ENCODE results near the gene MICALL1. TPM values are rescaled to one million over a fixed set of nuclear protein-coding genes. Genes with fewer than 3 reads are reported as not detected.
A peak's percentile ranks its signal among the peaks of the same experiment; 100 is the strongest.

Gene MICALL1
- polyA plus RNA-seq, 1 experiment: 12.1 TPM

DNA sequence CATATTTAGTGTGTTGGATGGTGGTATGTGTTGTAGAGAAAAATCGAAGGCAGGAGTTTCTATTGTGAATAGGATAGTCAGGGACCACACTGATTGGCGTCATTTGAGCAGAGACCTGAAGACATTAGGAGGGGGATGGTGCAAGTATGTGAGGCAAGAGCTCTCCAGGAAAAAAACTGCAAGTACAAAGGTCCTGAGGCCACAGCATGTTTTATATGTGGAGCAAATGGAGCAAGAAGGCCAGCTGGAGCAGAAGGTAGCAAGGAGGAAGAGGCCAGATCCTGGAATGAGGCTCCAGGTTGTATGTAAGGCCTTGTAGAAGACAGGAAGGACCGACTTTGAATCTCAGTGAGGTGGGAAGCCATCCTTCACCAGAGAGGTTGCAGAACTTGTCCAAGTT lies 14.2 kb upstream of the MICALL1 start:
- POLR2A ChIA-PET: no interaction called here

DNA sequence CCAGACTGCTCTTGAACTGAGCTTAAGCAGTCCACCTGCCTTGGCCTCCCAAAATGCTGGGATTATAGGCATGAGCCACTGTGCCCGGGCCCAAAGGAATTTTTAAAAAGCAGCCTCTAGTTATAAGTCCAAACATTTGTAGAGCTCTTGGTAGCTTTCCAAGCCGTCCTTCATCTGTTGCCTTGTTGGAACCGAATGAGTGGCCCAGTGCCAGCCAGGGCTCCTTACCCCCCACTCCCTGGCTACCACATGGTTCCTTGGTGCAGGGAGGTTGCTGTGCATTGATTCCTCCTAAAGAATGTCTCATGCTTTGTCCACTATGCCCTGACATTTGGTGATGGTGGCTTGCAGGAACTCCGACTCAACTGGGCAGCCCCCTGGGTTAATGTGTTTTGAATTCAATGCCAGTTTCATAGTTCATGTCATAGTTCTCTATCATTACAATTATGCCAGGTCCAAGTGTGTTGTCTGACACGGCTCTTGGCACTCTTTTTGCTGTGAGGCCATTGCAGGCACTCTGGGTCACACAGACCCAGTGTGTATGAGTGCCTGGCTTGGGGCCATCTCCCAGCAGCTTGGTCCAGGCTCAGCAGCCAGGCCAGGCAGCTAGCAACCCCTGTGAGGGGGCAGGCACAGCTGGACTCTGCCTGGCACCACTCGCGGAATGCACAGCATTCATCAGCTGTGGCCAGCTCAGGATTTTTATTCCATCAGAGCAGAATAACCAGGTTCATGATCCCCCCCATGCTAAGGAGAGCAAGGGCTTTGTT lies 13.3 kb upstream of the MICALL1 start:
- TF ChIP-seq, protein P1, sequence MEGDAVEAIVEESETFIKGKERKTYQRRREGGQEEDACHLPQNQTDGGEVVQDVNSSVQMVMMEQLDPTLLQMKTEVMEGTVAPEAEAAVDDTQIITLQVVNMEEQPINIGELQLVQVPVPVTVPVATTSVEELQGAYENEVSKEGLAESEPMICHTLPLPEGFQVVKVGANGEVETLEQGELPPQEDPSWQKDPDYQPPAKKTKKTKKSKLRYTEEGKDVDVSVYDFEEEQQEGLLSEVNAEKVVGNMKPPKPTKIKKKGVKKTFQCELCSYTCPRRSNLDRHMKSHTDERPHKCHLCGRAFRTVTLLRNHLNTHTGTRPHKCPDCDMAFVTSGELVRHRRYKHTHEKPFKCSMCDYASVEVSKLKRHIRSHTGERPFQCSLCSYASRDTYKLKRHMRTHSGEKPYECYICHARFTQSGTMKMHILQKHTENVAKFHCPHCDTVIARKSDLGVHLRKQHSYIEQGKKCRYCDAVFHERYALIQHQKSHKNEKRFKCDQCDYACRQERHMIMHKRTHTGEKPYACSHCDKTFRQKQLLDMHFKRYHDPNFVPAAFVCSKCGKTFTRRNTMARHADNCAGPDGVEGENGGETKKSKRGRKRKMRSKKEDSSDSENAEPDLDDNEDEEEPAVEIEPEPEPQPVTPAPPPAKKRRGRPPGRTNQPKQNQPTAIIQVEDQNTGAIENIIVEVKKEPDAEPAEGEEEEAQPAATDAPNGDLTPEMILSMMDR (IDR thresholded peaks at IDR 0.05; ENCODE audit: low read depth, low read length): no peak
- POLR2A ChIA-PET: interaction anchor here (1.6 kb wide), 1 partner anchor 12 kb away, joined by 4 read pairs; no protein-coding TSS in a partner anchor
- CTCF ChIA-PET: interaction anchor here (1.3 kb wide), 1 partner anchor 30 kb away, joined by 3 read pairs; no protein-coding TSS in a partner anchor
- no peaks in the 10 kb centered on the region for H3K9me3 ChIP-seq (ENCODE audit: control insufficient read depth, insufficient read depth, low read length)
- no peak for DNase-seq (ENCODE audit: low read depth, low spot score)
- no peak overlapping the region for H3K27ac ChIP-seq (ENCODE audit: low read depth, low read length)
- H3K27me3 ChIP-seq (ENCODE audit: control insufficient read depth, insufficient read depth, low read length): no peaks in the 10 kb centered on the region
- H3K4me3 ChIP-seq (ENCODE audit: low read depth, low read length): no peak overlapping the region

More for the DNA sequence above, 14.2 kb upstream of the MICALL1 start:
- DNase-seq (ENCODE audit: low read depth, low spot score): no peak
- no peak overlapping the region for H3K27ac ChIP-seq (ENCODE audit: low read depth, low read length)
- no peak overlapping the region for H3K4me3 ChIP-seq (ENCODE audit: low read depth, low read length)
- TF ChIP-seq, protein P1 (IDR thresholded peaks at IDR 0.05; ENCODE audit: low read depth, low read length): no peak
- no peaks in the 10 kb centered on the region for H3K27me3 ChIP-seq (ENCODE audit: control insufficient read depth, insufficient read depth, low read length)
- H3K9me3 ChIP-seq (ENCODE audit: control insufficient read depth, insufficient read depth, low read length): no peaks in the 10 kb centered on the region
- CTCF ChIA-PET: interaction anchor here (0.5 kb wide), 1 partner anchor 46 kb away, joined by 8 read pairs; no protein-coding TSS in a partner anchor

DNA sequence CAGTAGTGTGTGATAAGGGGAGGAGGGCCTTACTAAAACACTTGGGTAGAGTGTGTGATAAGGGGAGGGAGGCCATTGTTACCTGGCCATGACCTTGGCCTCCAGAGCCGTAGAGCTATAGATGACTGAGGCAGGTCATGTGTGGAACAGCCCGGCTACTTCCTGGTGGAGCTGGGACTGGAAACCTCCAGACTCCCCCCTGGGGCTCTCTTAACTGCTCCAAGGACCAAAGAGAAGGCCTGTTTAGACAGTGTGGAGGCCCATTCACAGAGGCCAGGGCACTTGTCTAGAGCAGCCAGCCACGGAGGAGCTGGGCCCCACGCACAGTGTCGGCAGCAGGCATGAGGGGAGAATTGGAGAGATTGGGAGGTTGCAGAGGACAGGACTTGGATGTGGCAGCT lies 12.5 kb upstream of the MICALL1 start:
- Histone ChIP-seq H3K4me3 (ENCODE audit: low read depth, low read length) (no peak overlapping the region), H3K27me3 (ENCODE audit: control insufficient read depth, insufficient read depth, low read length) (no peaks in the 10 kb centered on the region), H3K9me3 (ENCODE audit: control insufficient read depth, insufficient read depth, low read length) (no peaks in the 10 kb centered on the region), H3K27ac (ENCODE audit: low read depth, low read length) (no peak overlapping the region)
- TF ChIP-seq, protein P1 (IDR thresholded peaks at IDR 0.05; ENCODE audit: low read depth, low read length): no peak
- DNase-seq (ENCODE audit: low read depth, low spot score): no peak
- ChIA-PET CTCF (interaction anchor here (1.3 kb wide), 1 partner anchor 30 kb away, joined by 3 read pairs; no protein-coding TSS in a partner anchor), POLR2A (interaction anchor here (1.6 kb wide), 1 partner anchor 11 kb away, joined by 4 read pairs; no protein-coding TSS in a partner anchor)

DNA sequence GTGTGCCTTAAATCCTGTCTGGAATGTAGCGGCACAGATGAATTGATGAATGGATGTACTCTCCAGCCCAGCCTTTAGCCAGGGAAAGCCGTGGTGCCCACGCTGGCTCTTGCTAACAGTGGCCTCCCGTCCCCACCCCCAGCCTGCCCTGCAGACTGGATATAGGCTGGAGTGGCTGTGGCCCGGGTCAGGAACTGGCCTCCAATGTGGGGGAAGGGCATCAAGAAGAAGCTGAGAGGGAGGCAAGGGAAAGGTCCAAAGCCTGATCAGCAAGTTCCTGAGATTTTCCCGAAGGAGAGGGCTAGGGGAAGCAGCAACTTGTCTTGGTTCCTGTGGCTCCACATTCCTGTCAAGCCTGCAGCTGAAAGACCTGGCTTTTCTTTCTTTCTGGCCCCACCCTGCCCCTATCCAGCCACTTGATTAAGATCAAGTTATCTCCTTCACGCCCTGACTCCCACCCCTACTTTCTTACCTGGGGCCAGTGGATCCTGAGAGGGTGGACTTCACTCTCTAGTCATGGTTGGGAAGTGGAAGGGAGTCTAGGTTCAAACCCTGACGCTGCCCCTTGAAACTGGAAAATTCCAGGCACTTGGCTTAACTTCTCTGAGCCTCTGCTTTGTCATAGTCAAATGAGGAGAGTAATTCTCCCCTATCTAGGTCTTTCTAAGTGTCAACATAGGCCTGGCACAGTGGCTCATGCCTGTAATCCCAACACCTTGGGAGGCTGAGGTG lies 11.0 kb upstream of the MICALL1 start:
- POLR2A ChIA-PET: interaction anchor here (0.5 to 0.6 kb wide), 2 partner anchors 17 to 78 kb away, joined by 3 read pairs; no protein-coding TSS in a partner anchor
- no peaks in the 10 kb centered on the region for H3K27me3 ChIP-seq (ENCODE audit: control insufficient read depth, insufficient read depth, low read length)
- CTCF ChIA-PET: interaction anchor here (0.6 kb wide), 1 partner anchor 39 kb away, joined by 3 read pairs; no protein-coding TSS in a partner anchor
- no peak overlapping the region for H3K4me3 ChIP-seq (ENCODE audit: low read depth, low read length)
- no peaks in the 10 kb centered on the region for H3K9me3 ChIP-seq (ENCODE audit: control insufficient read depth, insufficient read depth, low read length)
- DNase-seq (ENCODE audit: low read depth, low spot score): no peak
- TF ChIP-seq, protein P1 (IDR thresholded peaks at IDR 0.05; ENCODE audit: low read depth, low read length): no peak
- H3K27ac ChIP-seq (ENCODE audit: low read depth, low read length): peak overlapping the region; percentile 31

Data from AG04450 (cell line).